K562 (cell line): ENCODE measurements around the gene AIFM1. TPM values are rescaled to one million over a fixed set of nuclear protein-coding genes. Genes with fewer than 3 reads are reported as not detected.

ENCODE experiments used
- ARID1B ChIP-seq: fragments of 450-650 bp; IDR thresholded peaks from 2 replicates; pipeline ENCODE4 v1.6.1; 2016; ENCODE audit warnings: antibody characterized with exemption, mild to moderate bottlenecking, inconsistent platforms
- CBFA2T3 ChIP-seq: fragments of 450-650 bp; IDR thresholded peaks from 2 replicates; pipeline ENCODE4 v1.6.1; 2017
- CTCF ChIP-seq, 3 experiments: IDR thresholded peaks in 2 of 3; conservative IDR thresholded peaks in 1 of 3; 2 replicates each; pipeline ENCODE4 v1.5.1; 2011 to 2012; ENCODE audit warnings: low read length in 3 of 3, mild to moderate bottlenecking in 3 of 3, control low read depth in 2 of 3, improper control_type of control experiment in 1 of 3, inconsistent platforms in 1 of 3, low read depth in 1 of 3, mixed read lengths in 1 of 3, moderate library complexity in 1 of 3; ENCODE audit not compliant: insufficient read depth in 2 of 3
- MEF2A ChIP-seq: IDR thresholded peaks from 2 replicates; pipeline ENCODE4 v1.6.1; 2011; ENCODE audit warnings: low read depth, mild to moderate bottlenecking, low read length, moderate library complexity; ENCODE audit not compliant: control insufficient read depth
- PRDM10 ChIP-seq: fragments of 450-650 bp; IDR thresholded peaks from 2 replicates; pipeline ENCODE4 v1.6.1; 2018; ENCODE audit not compliant: partially characterized antibody
- RAD21 ChIP-seq, 2 experiments: fragments of 250-450 bp in 1 of 2; fragments of 450-650 bp in 1 of 2; sonication (Bioruptor Pico) in 1 of 2; formaldehyde crosslinking in 1 of 2; IDR thresholded peaks in 1 of 2; conservative IDR thresholded peaks in 1 of 2; 2 replicates each; pipeline versions ENCODE4 v1.4.0 to v1.8.0; 2020 to 2022; ENCODE audit warnings: mild to moderate bottlenecking in 2 of 2, moderate library complexity in 1 of 2
- SMARCA4 ChIP-seq: fragments of 450-650 bp; IDR thresholded peaks from 2 replicates; pipeline ENCODE4 v1.6.1; 2016
- TBL1XR1 ChIP-seq, 2 experiments: IDR thresholded peaks; 2 replicates each; pipeline ENCODE4 v1.6.1; 2012; ENCODE audit warnings: improper control_type of control experiment in 2 of 2, low read length in 2 of 2, mild to moderate bottlenecking in 1 of 2
- TCF3 ChIP-seq: sonication (generic); formaldehyde crosslinking; IDR thresholded peaks from 2 replicates; pipeline ENCODE4 v1.4.0; 2020; ENCODE audit warnings: mild to moderate bottlenecking, missing genetic modification reagents
- YBX1 ChIP-seq: fragments of 450-650 bp; IDR thresholded peaks from 2 replicates; pipeline ENCODE4 v1.7.1; 2016; ENCODE audit warnings: mild to moderate bottlenecking
- YY1 ChIP-seq, 3 experiments: IDR thresholded peaks; 2 replicates each; pipeline ENCODE4 v1.6.1; 2011; ENCODE audit warnings: low read length in 2 of 3, mild to moderate bottlenecking in 2 of 3, moderate library complexity in 2 of 3, borderline replicate concordance in 1 of 3, control low read depth in 1 of 3, low read depth in 1 of 3; ENCODE audit not compliant: insufficient read depth in 3 of 3, insufficient replicate concordance in 2 of 3, control insufficient read depth in 1 of 3, insufficient read length in 1 of 3; ENCODE audit errors: extremely low read depth in 1 of 3
- ZNF717 ChIP-seq: fragments of 250-450 bp; sonication (Bioruptor Pico); IDR thresholded peaks from 2 replicates; pipeline ENCODE4 v1.5.0; 2021
- polyA plus RNA-seq, 8 experiments: library from polyadenylated mRNA; depleted of rRNA in 4 of 8; stranded (reverse) in 5 of 8; unstranded in 3 of 8; fragments of >200 nt; fragmentation: Nextera tagmentation in 2 of 8; fragmentation: Illumina TruSeq in 1 of 8; extraction: Ambion mirVana in 2 of 8; extraction: Trizol in 1 of 8; gene quantifications; 2 replicates each; pipeline versions ENCODE4 v1.2.1 to v1.2.3, GENCODE V29; 2011 to 2014; ENCODE audit warnings: inconsistent platforms in 1 of 8, missing spikeins in 1 of 8
- total RNA-seq, 7 experiments: library from RNA; depleted of rRNA in 6 of 7; stranded (reverse); fragments of >200 nt in 6 of 7; fragmentation: Illumina TruSeq in 2 of 7; extraction: Trizol in 2 of 7; gene quantifications; 2 replicates each; pipeline versions ENCODE4 v1.2.1 to v1.2.3, GENCODE V29; 2011 to 2021; ENCODE audit warnings: low replicate concordance in 1 of 7

Gene AIFM1
- total and polyA plus RNA-seq, 9 of the 15 experiments (the other 6 are each of a cell fraction or from before 2014, with no cell fraction given): 51.0 to 117 (median 91.2) TPM

- TF ChIP-seq PRDM10 (peak; percentile 78), CTCF (IDR thresholded peaks at IDR 0.05 in 2 of 3, conservative IDR thresholded peaks at IDR 0.05 in 1 of 3; ENCODE audit: insufficient read depth in 2 of 3, low read depth in 1 of 3, low read length in 3 of 3) (0 out of 6 replicates have a peak, but pooled peaks of 1 of the 3 experiments have one; percentile 8), TCF3 (CRISPR knock-in tag) (peak; percentile 30), TBL1XR1 (IDR thresholded peaks at IDR 0.05; ENCODE audit: low read length in 2 of 2) (peak in 1 of 2 experiments; percentile 77; a peak in 2 of 4 replicates), ZNF717 (CRISPR knock-in tag) (no peak), CBFA2T3 (peak; percentile 35; the same call in 1 of the 2 replicates), RAD21 (CRISPR knock-in tag; conservative IDR thresholded peaks at IDR 0.05 in 1 of 2, IDR thresholded peaks at IDR 0.05 in 1 of 2) (0 out of 4 replicates have a peak, but pooled peaks of 1 of the 2 experiments have one; percentile 16), ARID1B (peak; percentile 46; the same call in 1 of the 2 replicates), SMARCA4 (0 out of 2 replicates have a peak, but pooled peaks have one; percentile 35), MEF2A (peak; percentile 97), YBX1 (no peak), YY1 (IDR thresholded peaks at IDR 0.05; ENCODE audit: borderline replicate concordance in 1 of 3, control insufficient read depth in 1 of 3, extremely low read depth in 1 of 3, insufficient read depth in 3 of 3, insufficient read length in 1 of 3, insufficient replicate concordance in 2 of 3, low read depth in 1 of 3, low read length in 2 of 3) (no peak)
Observed at GRCh38 chrX:130139474-130140201, 26.0 kb downstream of the AIFM1 start (continued).
